CD4-positive, alpha-beta memory T cell (primary cell): Measurements from ENCODE around the gene DGLUCY. TPM values are rescaled to one million over a fixed set of nuclear protein-coding genes. Genes with fewer than 3 reads are reported as not detected.
"Not testable (repeated sequence)": the region's sequence is repeated elsewhere in the genome, so short reads cannot be mapped to it uniquely, and the experiment has no call there.

Experiments used
- CTCF ChIA-PET: fragments of 350-600 bp; sonication (Branson Sonifier 250); formaldehyde crosslinking; loops from one replicate; lab custom pipeline; 2021; ENCODE audit warnings: inconsistent platforms; ENCODE audit not compliant: partially characterized antibody; lab: Charles Lee
- POLR2A ChIA-PET: fragments of 350-600 bp; sonication (Branson Sonifier 250); formaldehyde crosslinking; loops from one replicate; lab custom pipeline; 2021; ENCODE audit not compliant: partially characterized antibody; lab: Charles Lee
- DNase-seq, 5 donors: peaks; one replicate each; pipeline versions ENCODE4 v3.0.0 to v3.0.0-alpha.2; 2020 to 2022; ENCODE audit warnings: mixed read lengths in 1 of 5
- H3K27ac ChIP-seq: one replicate; pipeline ENCODE4 v1.7.0; 2013; ENCODE audit warnings: low read depth, low read length
- H3K27me3 ChIP-seq: 2 replicates; pipeline ENCODE4 v1.7.0; 2013; ENCODE audit warnings: mild to moderate bottlenecking, low read length, moderate library complexity; ENCODE audit not compliant: insufficient read depth
- H3K36me3 ChIP-seq: 2 replicates; pipeline ENCODE4 v1.7.0; 2013; ENCODE audit warnings: mild to moderate bottlenecking, low read length, moderate library complexity; ENCODE audit not compliant: insufficient read depth
- H3K4me1 ChIP-seq: 2 replicates; pipeline ENCODE4 v1.7.0; 2013; ENCODE audit warnings: mild to moderate bottlenecking, low read length, moderate library complexity; ENCODE audit not compliant: insufficient read depth
- H3K4me3 ChIP-seq, 2 donors: one replicate each; pipeline ENCODE4 v1.7.0; 2013; ENCODE audit warnings: low read length in 2 of 2, mild to moderate bottlenecking in 1 of 2
- H3K9me3 ChIP-seq, 2 donors: one replicate each; pipeline ENCODE4 v1.7.0; 2013; ENCODE audit warnings: low read length in 2 of 2, control low read depth in 1 of 2; ENCODE audit not compliant: control insufficient read depth in 1 of 2
- H3K27ac Mint-ChIP-seq, 7 donors: one replicate each; pipeline ENCODE4 v1.8.0; 2020 to 2021; ENCODE audit warnings: mixed read lengths in 7 of 7, mild to moderate bottlenecking in 6 of 7, inconsistent platforms in 3 of 7, moderate library complexity in 3 of 7
- H3K27me3 Mint-ChIP-seq, 2 donors: one replicate each; pipeline ENCODE4 v1.8.0; 2020 to 2021; ENCODE audit warnings: mixed read lengths in 2 of 2
- H3K36me3 Mint-ChIP-seq, 2 donors: one replicate each; pipeline ENCODE4 v1.8.0; 2020 to 2021; ENCODE audit warnings: mixed read lengths in 2 of 2, inconsistent platforms in 1 of 2, mild to moderate bottlenecking in 1 of 2
- H3K4me1 Mint-ChIP-seq, 4 donors: one replicate each; pipeline ENCODE4 v1.8.0; 2020 to 2021; ENCODE audit warnings: mixed read lengths in 4 of 4, mild to moderate bottlenecking in 1 of 4
- H3K4me3 Mint-ChIP-seq, 8 donors: one replicate each; pipeline ENCODE4 v1.8.0; 2020 to 2021; ENCODE audit warnings: mixed read lengths in 8 of 8, mild to moderate bottlenecking in 7 of 8, moderate library complexity in 6 of 8, inconsistent platforms in 3 of 8
- H3K9me3 Mint-ChIP-seq, 8 donors: one replicate each; pipeline ENCODE4 v1.8.0; 2020 to 2021; ENCODE audit warnings: mixed read lengths in 8 of 8, mild to moderate bottlenecking in 5 of 8, inconsistent platforms in 3 of 8, moderate library complexity in 1 of 8
- intact Hi-C: fragments of 100-400 bp; cut with micrococcal nuclease; formaldehyde crosslinking; loops from one replicate; pipeline ENCODE4 v1.15.1; 2023
- polyA plus RNA-seq, 2 donors: library from polyadenylated mRNA; unstranded; fragments of 300-500 nt; fragmentation: Illumina TruSeq; gene quantifications; one replicate each; pipeline ENCODE4 v1.2.3, GENCODE V29; 2021
- total RNA-seq, 2 experiments: library from RNA; stranded (reverse); gene quantifications; one replicate each; pipeline ENCODE4 v1.2.3, GENCODE V29; 2021

DGLUCY gene
- total and polyA plus RNA-seq, 4 experiments from 2014 or later: 40.9 to 141 (median 89.0) TPM

DNA sequence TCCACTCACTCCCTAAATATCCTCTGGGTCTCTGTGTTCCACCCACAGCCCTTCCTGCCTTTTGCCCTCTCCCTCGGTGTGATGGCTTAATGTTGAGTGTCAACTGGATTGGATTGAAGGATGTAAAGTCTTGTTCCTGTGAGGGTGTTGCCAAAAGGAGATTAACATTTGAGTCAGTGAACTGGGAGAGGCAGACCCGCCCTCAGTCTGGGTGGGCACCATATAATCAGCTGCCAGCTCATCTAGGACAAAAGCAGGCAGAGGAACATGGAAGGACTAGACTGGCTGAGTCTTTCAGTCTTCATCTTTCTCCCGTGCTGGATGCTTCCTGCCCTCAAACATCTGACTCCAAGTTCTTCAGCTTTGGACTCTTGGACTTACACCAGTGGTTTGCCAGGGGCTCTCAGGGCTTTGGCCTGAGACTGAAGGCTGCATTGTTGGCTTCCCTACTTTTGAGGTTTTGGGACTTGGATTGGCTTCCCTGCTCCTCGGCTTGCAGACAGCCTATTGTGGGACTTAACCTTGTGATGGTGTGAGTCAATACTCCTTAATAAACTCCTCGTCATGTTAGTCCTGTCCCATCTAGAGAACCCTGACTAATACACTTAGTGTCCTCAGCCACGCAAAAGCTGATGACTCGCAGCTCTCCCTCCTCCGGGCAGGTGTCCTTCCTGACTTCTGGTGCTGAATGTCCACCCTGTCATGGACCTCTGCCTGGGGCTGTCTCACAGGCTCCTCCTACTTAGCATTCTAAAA lies 5.9 kb downstream of the DGLUCY start:
- Histone ChIP-seq H3K9me3 (no peaks in the 10 kb centered on the region), H3K27me3 (no peaks in the 10 kb centered on the region), H3K4me3 (no peak overlapping the region), H3K27ac (peak overlapping the region; percentile 6), H3K36me3 (peaks cover 8% of the 10 kb centered on the region), H3K4me1 (peaks cover 66% of the 10 kb centered on the region)
- DNase-seq: no peak
- intact Hi-C loops: no loop called here
- H3K36me3 Mint-ChIP-seq: peaks cover 38 to 58% of the 10 kb centered on the region in 2 donors
- peaks cover 0 to 4% (median 0%) of the 10 kb centered on the region in 8 donors for H3K9me3 Mint-ChIP-seq
- H3K27ac Mint-ChIP-seq: peak overlapping the region; percentile 45 to 94 (median 80)
- peaks cover 52 to 84% (median 67%) of the 10 kb centered on the region in 4 donors for H3K4me1 Mint-ChIP-seq
- ChIA-PET CTCF (interaction anchor here (3.3 kb wide), 1 partner anchor 60 kb away, joined by 10 read pairs; the partner anchor contains the start of gene RPS6KA5), POLR2A (interaction anchor here (1.0 to 1.3 kb wide), 2 partner anchors 41 to 59 kb away, joined by 3 read pairs; no protein-coding TSS in a partner anchor)
- no peaks in the 10 kb centered on the region for H3K27me3 Mint-ChIP-seq
- peak overlapping the region in 7 of 8 donors; percentile 11 to 82 (median 45) for H3K4me3 Mint-ChIP-seq

DNA sequence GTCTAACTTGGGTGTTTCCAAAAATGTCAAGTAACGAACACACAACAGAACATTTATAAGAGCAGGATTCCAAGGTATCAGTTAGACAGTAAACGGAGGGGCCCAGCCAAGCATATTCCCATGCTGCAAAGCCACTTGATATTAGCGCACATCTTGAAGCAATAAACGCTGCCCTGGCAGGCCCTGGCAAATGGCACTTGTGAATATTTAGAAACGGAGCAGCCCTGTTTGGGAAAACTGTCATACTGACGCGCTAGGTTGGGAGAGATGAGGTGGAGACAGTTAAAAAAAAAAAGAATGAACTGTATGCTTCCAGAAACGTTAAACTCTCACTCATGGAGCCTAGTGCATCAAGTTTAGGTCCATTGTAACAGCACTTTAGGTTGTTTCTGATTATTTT lies 9.3 kb downstream of the DGLUCY start:
- H3K4me1 Mint-ChIP-seq: peaks cover 38 to 65% (median 51%) of the 10 kb centered on the region in 4 donors
- no peak overlapping the region for H3K27ac Mint-ChIP-seq
- H3K9me3 Mint-ChIP-seq: peaks cover 0 to 4% (median 0%) of the 10 kb centered on the region in 8 donors
- no peak overlapping the region for H3K4me3 Mint-ChIP-seq
- ChIA-PET CTCF (no interaction called here), POLR2A (no interaction called here)
- no peak for DNase-seq
- no peaks in the 10 kb centered on the region for H3K27me3 ChIP-seq
- H3K36me3 ChIP-seq: peaks cover 10% of the 10 kb centered on the region
- no peak overlapping the region for H3K27ac ChIP-seq
- no peak overlapping the region for H3K4me3 ChIP-seq
- intact Hi-C loops: no loop called here
- no peaks in the 10 kb centered on the region for H3K27me3 Mint-ChIP-seq
- H3K36me3 Mint-ChIP-seq: peaks cover 49 to 61% of the 10 kb centered on the region in 2 donors
- peaks cover 37% of the 10 kb centered on the region for H3K4me1 ChIP-seq
- H3K9me3 ChIP-seq: no peaks in the 10 kb centered on the region

DNA sequence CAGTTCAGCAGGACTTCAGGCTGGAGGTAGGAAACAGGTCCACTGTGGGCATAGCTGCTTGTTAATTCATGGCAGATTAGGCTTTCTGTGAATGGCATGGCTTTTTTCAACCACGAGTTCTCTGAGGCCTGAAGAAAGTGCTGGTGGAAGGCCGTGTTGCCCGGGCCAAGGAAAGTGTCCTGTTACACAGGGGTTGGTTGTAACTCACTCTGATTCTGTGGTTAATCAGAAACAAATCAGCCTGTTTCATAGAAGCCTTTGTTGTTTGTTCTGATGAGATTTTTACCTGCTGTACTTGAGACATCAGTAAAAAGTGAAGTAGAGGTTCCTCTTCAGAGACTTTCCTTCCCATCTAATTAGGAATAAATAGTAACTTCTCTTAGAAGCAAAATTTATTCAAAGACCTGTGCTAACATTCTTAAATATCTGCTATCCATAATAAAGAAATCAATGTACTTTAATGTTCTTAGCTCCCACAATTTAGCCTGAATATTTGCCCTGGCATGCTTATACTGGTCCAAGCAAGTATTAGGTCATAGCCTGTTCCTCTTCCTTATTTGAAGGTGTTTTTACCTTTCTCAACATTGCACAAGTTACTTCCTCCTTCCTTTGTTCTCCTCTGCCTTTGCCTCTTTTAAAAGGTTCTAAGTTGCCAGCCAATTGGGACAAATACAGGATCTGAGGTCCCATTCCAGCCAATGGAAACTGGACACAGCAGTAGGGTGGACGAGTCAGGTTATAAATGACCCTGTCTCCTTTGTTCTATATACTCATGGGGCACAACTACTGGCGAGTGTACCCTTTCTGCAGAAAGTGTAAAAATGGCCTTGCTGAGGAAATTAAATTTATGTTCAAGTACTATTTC lies 10.8 kb downstream of the DGLUCY start:
- H3K27me3 ChIP-seq, H3K36me3 ChIP-seq, H3K9me3 Mint-ChIP-seq, intact Hi-C loops, POLR2A ChIA-PET, H3K4me3 ChIP-seq, CTCF ChIA-PET, H3K27me3 Mint-ChIP-seq, H3K9me3 ChIP-seq, DNase-seq, H3K27ac ChIP-seq: not testable (repeated sequence)
- H3K36me3 Mint-ChIP-seq: peaks cover 40 to 56% of the 10 kb centered on the region in 2 donors
- H3K4me1 Mint-ChIP-seq: peaks cover 29 to 55% (median 43%) of the 10 kb centered on the region in 4 donors
- H3K4me1 ChIP-seq: peaks cover 24% of the 10 kb centered on the region
- peak overlapping the region in 2 of 8 donors; percentile 21 to 41 for H3K4me3 Mint-ChIP-seq
- H3K27ac Mint-ChIP-seq: peak overlapping the region in 5 of 7 donors; percentile 32 to 62 (median 48)

DNA sequence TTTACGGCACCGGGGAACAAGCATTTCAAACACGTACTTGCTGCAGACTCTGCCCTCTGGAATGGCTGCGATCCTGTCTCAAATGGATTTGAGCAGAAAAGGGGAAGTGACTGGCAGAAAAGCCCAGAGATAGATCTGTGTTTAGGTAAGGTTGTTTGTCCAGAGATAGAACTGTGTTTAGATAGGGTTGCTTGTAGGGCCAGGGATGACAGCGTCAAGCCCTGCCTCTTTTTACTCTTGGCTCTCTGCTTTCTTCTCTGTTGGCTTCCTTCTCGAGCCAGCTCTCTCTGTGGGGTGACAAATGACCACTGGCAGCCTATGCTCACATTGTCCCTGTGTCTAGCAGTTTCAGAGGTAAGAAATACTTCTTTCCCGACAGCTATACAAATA lies 11.4 kb downstream of the DGLUCY start:
- Histone ChIP-seq H3K9me3 (no peaks in the 10 kb centered on the region), H3K36me3 (peaks cover 3% of the 10 kb centered on the region), H3K27ac (no peak overlapping the region), H3K27me3 (no peaks in the 10 kb centered on the region), H3K4me1 (peaks cover 18% of the 10 kb centered on the region), H3K4me3 (no peak overlapping the region)
- H3K4me1 Mint-ChIP-seq: peaks cover 26 to 49% (median 37%) of the 10 kb centered on the region in 4 donors
- no peaks in the 10 kb centered on the region for H3K27me3 Mint-ChIP-seq
- intact Hi-C loops: no loop called here
- H3K4me3 Mint-ChIP-seq: peak overlapping the region in 1 of 8 donors; percentile 26
- DNase-seq: no peak
- POLR2A ChIA-PET: interaction anchor here (0.9 kb wide), 1 partner anchor 64 kb away, joined by 3 read pairs; no protein-coding TSS in a partner anchor
- CTCF ChIA-PET: interaction anchor here (1.5 kb wide), 1 partner anchor 13 kb away, joined by 3 read pairs; no protein-coding TSS in a partner anchor
- H3K9me3 Mint-ChIP-seq: no peaks in the 10 kb centered on the region
- peak overlapping the region in 2 of 7 donors; percentile 18 to 32 for H3K27ac Mint-ChIP-seq
- H3K36me3 Mint-ChIP-seq: peaks cover 35 to 54% of the 10 kb centered on the region in 2 donors

DNA sequence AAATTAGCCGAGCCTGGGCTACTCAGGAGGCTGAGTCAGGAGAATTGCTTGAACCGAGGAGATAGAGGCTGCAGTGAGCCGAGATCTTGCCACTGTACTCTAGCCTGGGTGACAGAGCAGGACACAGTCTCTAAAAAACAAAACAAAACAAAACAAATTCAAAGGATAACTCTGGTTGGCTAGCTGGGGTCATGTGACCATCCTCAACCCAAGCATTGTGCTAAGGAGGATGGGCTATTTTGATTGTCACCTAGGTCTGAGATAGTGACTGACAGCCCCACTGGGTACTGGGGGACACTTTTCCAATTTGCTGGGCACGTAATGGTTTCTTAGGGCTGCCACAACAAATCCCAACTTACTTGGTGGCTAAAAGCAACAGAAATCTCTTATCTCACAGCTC lies 11.9 kb downstream of the DGLUCY start:
- H3K4me1 Mint-ChIP-seq: peaks cover 23 to 46% (median 34%) of the 10 kb centered on the region in 4 donors
- intact Hi-C loops: no loop called here
- no peak for DNase-seq

GRCh38 chr14:91126761-91127160 lies 12.9 kb downstream of the DGLUCY start:
- H3K9me3 Mint-ChIP-seq: no peaks in the 10 kb centered on the region
- peak overlapping the region in 1 of 7 donors; percentile 15 for H3K27ac Mint-ChIP-seq
- no peaks in the 10 kb centered on the region for H3K27me3 ChIP-seq
- intact Hi-C loops: no loop called here
- H3K4me3 Mint-ChIP-seq: no peak overlapping the region
- H3K36me3 ChIP-seq: peaks cover 7% of the 10 kb centered on the region
- no peak overlapping the region for H3K27ac ChIP-seq
- peaks cover 16 to 38% (median 30%) of the 10 kb centered on the region in 4 donors for H3K4me1 Mint-ChIP-seq
- H3K27me3 Mint-ChIP-seq: no peaks in the 10 kb centered on the region
- POLR2A ChIA-PET: interaction anchor here (0.7 to 1.2 kb wide), 2 partner anchors 11 to 68 kb away, joined by 3 read pairs; no protein-coding TSS in a partner anchor
- peaks cover 33 to 58% of the 10 kb centered on the region in 2 donors for H3K36me3 Mint-ChIP-seq
- H3K9me3 ChIP-seq: no peaks in the 10 kb centered on the region
- no peak for DNase-seq
- H3K4me3 ChIP-seq: no peak overlapping the region
- CTCF ChIA-PET: interaction anchor here (1.5 kb wide), 2 partner anchors 12 to 51 kb away, joined by 3 to 4 read pairs; no protein-coding TSS in a partner anchor
- peaks cover 9% of the 10 kb centered on the region for H3K4me1 ChIP-seq

More for the DNA sequence above, 11.9 kb downstream of the DGLUCY start:
- POLR2A ChIA-PET: interaction anchor here (0.9 kb wide), 1 partner anchor 65 kb away, joined by 3 read pairs; no protein-coding TSS in a partner anchor
- peak overlapping the region in 1 of 8 donors; percentile 20 for H3K4me3 Mint-ChIP-seq
- H3K9me3 ChIP-seq: no peaks in the 10 kb centered on the region
- H3K36me3 Mint-ChIP-seq: peaks cover 32 to 55% of the 10 kb centered on the region in 2 donors
- H3K27me3 ChIP-seq: no peaks in the 10 kb centered on the region
- no peaks in the 10 kb centered on the region for H3K9me3 Mint-ChIP-seq
- H3K27me3 Mint-ChIP-seq: no peaks in the 10 kb centered on the region
- H3K36me3 ChIP-seq: peaks cover 4% of the 10 kb centered on the region
- no peak overlapping the region for H3K27ac ChIP-seq
- peaks cover 14% of the 10 kb centered on the region for H3K4me1 ChIP-seq
- H3K4me3 ChIP-seq: no peak overlapping the region
- CTCF ChIA-PET: interaction anchor here (1.5 kb wide), 1 partner anchor 13 kb away, joined by 3 read pairs; no protein-coding TSS in a partner anchor
- peak overlapping the region in 4 of 7 donors; percentile 14 to 73 (median 64) for H3K27ac Mint-ChIP-seq
